Suppressor macrophage treated with lipopolysaccharide for 1 hour (primary cell): ENCODE data around the gene KRTAP2-3.

Experiments used
- DNase-seq, 3 donors: peaks; one replicate each; pipeline ENCODE4 v3.0.0-alpha.2; 2020 to 2022

Gene KRTAP2-3

GRCh38 chr17:41026715-41027471 is 33.0 kb downstream of the KRTAP2-3 start, which contains the start of gene KRTAP1-5:
Gene KRTAP1-5 (minus strand): TSS chr17:41027208. CDS start chr17:41027155, 53 bp downstream.
- DNase-seq, result no peak

GRCh38 chr17:41024697-41025096 is 35.2 kb downstream of the KRTAP2-3 start:
- DNase-seq, result no peak

DNA sequence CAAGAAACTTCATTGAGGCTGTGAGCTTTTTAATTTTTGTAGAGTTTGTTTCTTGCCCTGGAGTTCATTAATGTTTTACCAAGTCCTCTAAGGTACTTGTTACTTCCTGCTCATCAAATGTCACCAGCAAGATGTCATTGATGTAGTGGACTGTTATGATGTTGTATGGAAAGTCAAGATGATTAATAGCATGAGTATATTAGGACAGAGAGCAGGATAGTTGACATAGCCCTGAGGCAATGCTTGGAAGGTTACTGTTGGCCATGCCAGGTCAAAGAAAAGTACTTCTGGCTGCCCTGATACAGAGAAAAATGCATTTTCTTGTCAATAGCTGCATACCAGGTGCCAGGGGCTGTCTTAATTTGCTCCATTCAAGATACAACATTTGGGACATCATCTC is 39.6 kb downstream of the KRTAP2-3 start:
- DNase-seq, result no peak

- DNase-seq, result no peak
These were observed 40.5 kb downstream of the KRTAP2-3 start for GRCh38 chr17:41019415-41019814.

GRCh38 chr17:41018541-41018940 is 41.4 kb downstream of the KRTAP2-3 start:
- DNase-seq, result no peak

DNA sequence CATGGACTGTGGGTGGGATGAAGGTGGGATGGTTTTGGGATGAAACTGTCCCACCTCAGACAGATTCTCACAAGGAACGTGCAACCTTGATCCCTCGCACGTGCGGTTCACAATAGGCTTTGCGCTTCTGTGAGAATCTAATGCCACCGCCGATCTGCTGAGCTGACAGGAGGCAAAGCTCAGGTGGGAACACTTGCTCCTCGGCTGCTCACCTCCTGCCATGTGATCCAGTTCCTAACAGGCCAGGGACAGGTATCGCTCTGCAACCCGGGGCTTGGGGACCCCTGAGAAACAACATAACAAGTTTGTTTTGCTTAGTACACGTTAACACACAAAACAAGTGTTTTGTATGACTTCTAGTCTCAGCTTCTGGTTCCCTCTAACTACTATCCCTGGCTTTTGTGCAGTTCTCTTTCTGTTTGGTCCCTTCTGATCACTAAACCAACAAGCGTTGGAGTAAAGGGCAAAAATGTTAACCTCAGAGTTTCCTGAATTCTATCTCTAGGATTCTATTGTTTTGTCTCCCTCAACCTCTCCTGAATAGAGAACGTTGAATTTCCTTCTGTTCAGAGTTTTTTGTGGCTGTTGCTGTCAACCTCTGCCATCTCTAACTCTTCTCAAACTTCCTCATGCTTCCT is 43.2 kb downstream of the KRTAP2-3 start:
- no peak for DNase-seq

DNA sequence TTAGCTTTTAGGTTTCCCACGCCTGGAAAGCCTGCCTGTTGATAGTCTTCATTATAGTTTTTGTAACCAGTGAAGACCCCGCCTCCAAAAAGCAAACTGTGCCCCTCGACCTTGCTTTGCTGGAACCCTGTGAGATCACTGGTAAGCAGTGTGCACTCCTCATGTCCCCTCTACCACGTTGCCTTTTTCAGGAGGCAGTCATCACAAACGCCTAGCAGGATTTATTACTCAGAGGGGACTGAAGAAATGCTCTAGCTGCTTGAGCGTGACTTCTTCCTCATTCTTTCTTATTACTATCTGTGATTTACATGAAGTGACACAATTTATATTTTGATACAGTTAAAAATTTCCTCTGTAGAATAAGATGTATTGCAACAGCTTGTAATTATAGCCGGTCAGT is 44.5 kb downstream of the KRTAP2-3 start:
- no peak for DNase-seq

GRCh38 chr17:41013606-41014005 is 46.3 kb downstream of the KRTAP2-3 start:
- DNase-seq, result no peak

DNA sequence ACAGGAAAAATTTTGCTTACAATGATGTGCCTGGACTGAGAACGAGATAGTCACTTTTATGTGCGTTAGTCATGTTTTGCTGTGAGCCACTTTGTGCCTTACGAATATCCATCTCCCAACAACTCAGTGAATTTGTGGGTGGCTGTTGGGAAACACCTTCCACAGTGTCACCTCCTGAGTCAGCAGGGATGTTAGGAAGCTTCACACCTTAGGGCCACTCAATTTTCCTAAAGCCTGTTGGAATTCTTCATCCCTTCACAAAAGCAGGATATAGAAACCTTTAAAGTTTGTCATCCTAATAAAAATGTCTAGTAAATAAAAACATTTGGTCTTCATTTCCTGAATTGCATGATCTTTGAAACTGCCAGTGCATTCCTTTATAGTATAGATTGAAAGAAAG is 46.7 kb downstream of the KRTAP2-3 start:
- DNase-seq, result no peak

DNA sequence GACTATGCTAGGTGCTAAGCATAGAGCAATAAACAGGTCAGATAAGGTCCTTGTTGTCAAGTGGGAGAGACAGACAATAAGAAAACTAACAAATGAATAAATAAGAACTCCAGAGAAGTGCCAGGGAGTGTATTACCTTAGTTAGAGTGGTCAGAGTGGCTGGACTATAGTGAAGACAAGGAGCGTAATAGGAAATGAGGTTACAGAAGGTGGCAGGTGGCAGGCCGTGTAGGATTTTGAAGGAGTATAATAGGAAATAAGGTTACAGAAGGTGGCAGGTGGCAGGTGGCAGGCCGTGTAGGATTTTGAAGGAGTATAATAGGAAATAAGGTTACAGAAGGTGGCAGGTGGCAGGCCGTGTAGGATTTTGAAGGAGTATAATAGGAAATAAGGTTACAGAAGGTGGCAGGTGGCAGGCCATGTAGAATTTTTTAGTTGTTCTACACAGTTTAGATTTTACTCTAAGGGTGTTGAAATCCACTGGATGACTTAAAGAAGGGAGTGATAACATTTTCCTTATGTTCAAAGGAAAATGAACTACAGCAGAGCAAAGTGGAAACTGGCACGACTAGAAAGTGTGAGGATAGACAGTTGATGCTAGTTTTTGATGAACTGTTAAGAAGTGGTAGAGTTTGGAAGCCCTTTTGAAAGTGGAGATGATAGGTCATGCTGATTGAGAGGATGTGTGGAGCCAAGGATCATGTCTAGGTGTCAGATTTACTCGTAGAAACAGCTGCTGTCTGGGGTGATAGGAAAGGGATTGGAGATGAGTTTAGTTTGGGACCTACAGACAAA is 47.4 kb downstream of the KRTAP2-3 start:
- no peak for DNase-seq

GRCh38 chr17:41010441-41010840 is 49.5 kb downstream of the KRTAP2-3 start:
- DNase-seq, result no peak

- no peak for DNase-seq
These were observed 50.0 kb downstream of the KRTAP2-3 start for GRCh38 chr17:41009936-41010335.

- DNase-seq, result no peak
These were observed 50.6 kb downstream of the KRTAP2-3 start for GRCh38 chr17:41009301-41009760.
